BLaER1 treated with 17β-estradiol and CSF1 and Interleukin-3, amounts not matched to agents 10 nM and 100 nM (cell line): Measurements from ENCODE around the gene SRSF4.

Experiments
- H3K27ac ChIP-seq, 11 experiments: shearing (Covaris generic); formaldehyde crosslinking; 2 replicates each; pipeline ENCODE4 v1.8.1; 2022
- H3K27me3 ChIP-seq, 11 experiments: shearing (Covaris generic); formaldehyde crosslinking; 2 replicates each; pipeline ENCODE4 v1.8.1; 2022
- H3K36me3 ChIP-seq, 11 experiments: shearing (Covaris generic); formaldehyde crosslinking; 2 replicates each; pipeline ENCODE4 v1.8.1; 2022
- H3K4me1 ChIP-seq, 10 experiments: shearing (Covaris generic); formaldehyde crosslinking; 2 replicates each; pipeline ENCODE4 v1.8.1; 2022
- H3K4me2 ChIP-seq, 11 experiments: shearing (Covaris generic); formaldehyde crosslinking; 2 replicates each; pipeline ENCODE4 v1.8.1; 2022
- H3K4me3 ChIP-seq, 10 experiments: shearing (Covaris generic); formaldehyde crosslinking; 2 replicates each; pipeline ENCODE4 v1.8.1; 2022
- H3K9ac ChIP-seq, 11 experiments: shearing (Covaris generic); formaldehyde crosslinking; 2 replicates each; pipeline ENCODE4 v1.8.1; 2022
- H3K9me3 ChIP-seq, 11 experiments: shearing (Covaris generic); formaldehyde crosslinking; replicated peaks in 1 of 11; 2 replicates each; pipeline ENCODE4 v1.8.1; 2022
- H4K20me1 ChIP-seq, 11 experiments: shearing (Covaris generic); formaldehyde crosslinking; 2 replicates each; pipeline ENCODE4 v1.8.1; 2022
- Cebpa-rat ChIP-seq, 11 experiments: shearing (Covaris generic); IDR thresholded peaks; 2 replicates each; pipeline ENCODE4 v1.8.1; 2022

Gene SRSF4

GRCh38 chr1:29202584-29203340 lies 21.1 kb upstream of the SRSF4 start:
- H3K36me3 ChIP-seq, result peaks cover 52 to 94% (median 82%) of the 10 kb centered on the region in 11 experiments
- TF ChIP-seq Cebpa-rat (IDR thresholded peaks at IDR 0.05), result no peak
- peak overlapping the region in 9 of 11 experiments; percentile 14 to 84 (median 66); a peak in 14 of 22 replicates for H3K4me2 ChIP-seq
- peak overlapping the region in 10 of 11 experiments; percentile 12 to 67 (median 44); a peak in 12 of 22 replicates for H3K9ac ChIP-seq
- peak overlapping the region in 10 of 11 experiments; percentile 1 to 87 (median 66); a peak in 18 of 22 replicates for H3K27ac ChIP-seq
- H3K9me3 ChIP-seq, result no peaks in the 10 kb centered on the region
- H3K4me1 ChIP-seq, result peaks cover 9 to 24% (median 13%) of the 10 kb centered on the region in 10 experiments; a peak in 18 of 20 replicates
- no peaks in the 10 kb centered on the region for H3K27me3 ChIP-seq
- H3K4me3 ChIP-seq, result no peak overlapping the region
- peaks cover 0 to 12% (median 4%) of the 10 kb centered on the region in 11 experiments; a peak in 7 of 22 replicates for H4K20me1 ChIP-seq

GRCh38 chr1:29202053-29202452 lies 20.4 kb upstream of the SRSF4 start:
- Histone ChIP-seq H3K27ac (peak overlapping the region in 10 of 11 experiments; percentile 1 to 87 (median 66); a peak in 16 of 22 replicates), H3K4me1 (peaks cover 9 to 24% (median 13%) of the 10 kb centered on the region in 10 experiments; a peak in 18 of 20 replicates), H3K4me3 (no peak overlapping the region), H3K9ac (peak overlapping the region; percentile 12 to 67 (median 43); a peak in 14 of 22 replicates), H3K27me3 (no peaks in the 10 kb centered on the region), H3K36me3 (peaks cover 54 to 97% (median 82%) of the 10 kb centered on the region in 11 experiments), H3K4me2 (peak overlapping the region in 8 of 11 experiments; percentile 28 to 84 (median 68); a peak in 14 of 22 replicates), H3K9me3 (no peaks in the 10 kb centered on the region), H4K20me1 (peaks cover 0 to 10% (median 4%) of the 10 kb centered on the region in 11 experiments; a peak in 7 of 22 replicates)
- no peak for TF ChIP-seq Cebpa-rat (IDR thresholded peaks at IDR 0.05)

- no peaks in the 10 kb centered on the region for H3K9me3 ChIP-seq
- H3K4me3 ChIP-seq, result no peak overlapping the region
- peak overlapping the region; percentile 12 to 67 (median 43); a peak in 13 of 22 replicates for H3K9ac ChIP-seq
- peaks cover 51 to 95% (median 79%) of the 10 kb centered on the region in 11 experiments for H3K36me3 ChIP-seq
- peak overlapping the region in 9 of 11 experiments; percentile 34 to 87 (median 69); a peak in 14 of 22 replicates for H3K27ac ChIP-seq
- TF ChIP-seq Cebpa-rat (IDR thresholded peaks at IDR 0.05), result no peak
- H4K20me1 ChIP-seq, result peaks cover 0 to 10% (median 4%) of the 10 kb centered on the region in 11 experiments; a peak in 7 of 22 replicates
- H3K4me2 ChIP-seq, result peak overlapping the region in 6 of 11 experiments; percentile 37 to 84 (median 70); a peak in 11 of 22 replicates
- H3K4me1 ChIP-seq, result peaks cover 9 to 24% (median 14%) of the 10 kb centered on the region in 10 experiments; a peak in 18 of 20 replicates
- no peaks in the 10 kb centered on the region for H3K27me3 ChIP-seq
Observed at GRCh38 chr1:29201595-29202051, 19.9 kb upstream of the SRSF4 start.

- no peak overlapping the region for H3K4me3 ChIP-seq
- no peak for TF ChIP-seq Cebpa-rat (IDR thresholded peaks at IDR 0.05)
- H3K27ac ChIP-seq, result peak overlapping the region in 6 of 11 experiments; percentile 34 to 87 (median 74); a peak in 7 of 22 replicates
- H3K4me1 ChIP-seq, result peaks cover 13 to 27% (median 19%) of the 10 kb centered on the region in 10 experiments; a peak in 19 of 20 replicates
- no peaks in the 10 kb centered on the region for H3K9me3 ChIP-seq
- H3K9ac ChIP-seq, result peak overlapping the region in 7 of 11 experiments; percentile 28 to 67 (median 44); a peak in 6 of 22 replicates
- H3K4me2 ChIP-seq, result peak overlapping the region in 5 of 11 experiments; percentile 29 to 84 (median 69); a peak in 8 of 22 replicates
- H3K36me3 ChIP-seq, result peaks cover 45 to 95% (median 73%) of the 10 kb centered on the region in 11 experiments
- H4K20me1 ChIP-seq, result peaks cover 0 to 10% (median 4%) of the 10 kb centered on the region in 11 experiments; a peak in 6 of 22 replicates
- no peaks in the 10 kb centered on the region for H3K27me3 ChIP-seq
Observed at GRCh38 chr1:29200906-29201594, 19.4 kb upstream of the SRSF4 start.

- H4K20me1 ChIP-seq, result peaks cover 0 to 4% (median under 1%) of the 10 kb centered on the region in 11 experiments; a peak in 6 of 22 replicates
- no peaks in the 10 kb centered on the region for H3K9me3 ChIP-seq
- TF ChIP-seq Cebpa-rat (IDR thresholded peaks at IDR 0.05), result no peak
- no peak overlapping the region for H3K4me2 ChIP-seq
- no peak overlapping the region for H3K27ac ChIP-seq
- H3K27me3 ChIP-seq, result no peaks in the 10 kb centered on the region
- H3K4me1 ChIP-seq, result peaks cover 30 to 52% (median 38%) of the 10 kb centered on the region in 10 experiments
- H3K36me3 ChIP-seq, result peaks cover 33 to 95% (median 72%) of the 10 kb centered on the region in 11 experiments
- no peak overlapping the region for H3K4me3 ChIP-seq
- no peak overlapping the region for H3K9ac ChIP-seq
Observed at GRCh38 chr1:29197993-29198392, 16.3 kb upstream of the SRSF4 start.

DNA sequence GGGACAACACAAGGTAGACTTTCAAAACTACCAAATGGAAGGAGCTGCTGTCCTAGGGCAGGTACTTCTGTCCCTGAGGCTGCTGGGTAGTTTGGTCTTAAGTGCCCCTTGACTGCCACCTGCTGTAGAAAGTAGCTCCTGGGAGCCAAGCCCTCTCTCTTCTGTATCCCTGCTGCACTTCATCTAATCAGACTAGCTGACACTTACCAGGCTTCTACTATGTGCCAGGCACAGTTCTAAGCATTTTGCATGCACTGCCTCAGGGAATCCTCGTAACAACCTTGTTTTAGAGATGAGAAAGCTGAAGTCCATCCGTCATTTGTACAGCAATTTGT lies 15.9 kb upstream of the SRSF4 start:
- Histone ChIP-seq H3K27me3 (no peaks in the 10 kb centered on the region), H3K4me3 (no peak overlapping the region), H3K9me3 (no peaks in the 10 kb centered on the region), H4K20me1 (peaks cover 0 to 3% (median 0%) of the 10 kb centered on the region in 11 experiments; a peak in 1 of 22 replicates), H3K9ac (no peak overlapping the region), H3K4me2 (no peak overlapping the region), H3K4me1 (peaks cover 29 to 50% (median 36%) of the 10 kb centered on the region in 10 experiments), H3K27ac (no peak overlapping the region), H3K36me3 (peaks cover 33 to 98% (median 74%) of the 10 kb centered on the region in 11 experiments)
- no peak for TF ChIP-seq Cebpa-rat (IDR thresholded peaks at IDR 0.05)

GRCh38 chr1:29196863-29197589 lies 15.3 kb upstream of the SRSF4 start:
- no peak for TF ChIP-seq Cebpa-rat (IDR thresholded peaks at IDR 0.05)
- Histone ChIP-seq H3K4me1 (peaks cover 23 to 45% (median 31%) of the 10 kb centered on the region in 10 experiments), H3K9me3 (no peaks in the 10 kb centered on the region), H3K27me3 (no peaks in the 10 kb centered on the region), H4K20me1 (no peaks in the 10 kb centered on the region; a peak in 1 of 22 replicates), H3K4me3 (no peak overlapping the region), H3K27ac (no peak overlapping the region), H3K9ac (no peak overlapping the region), H3K4me2 (no peak overlapping the region; a peak in 1 of 22 replicates), H3K36me3 (peaks cover 33 to 100% (median 75%) of the 10 kb centered on the region in 11 experiments)

- Histone ChIP-seq H3K9me3 (0 out of 22 replicates have a peak, but pooled peaks cover 0 to 2% (median 0%) of the 10 kb centered on the region in 11 experiments), H3K4me2 (peak overlapping the region in 9 of 11 experiments; percentile 22 to 63 (median 44); a peak in 19 of 22 replicates), H3K27ac (no peak overlapping the region), H3K36me3 (peaks cover 33 to 100% (median 69%) of the 10 kb centered on the region in 11 experiments), H3K4me1 (peaks cover 12 to 33% (median 27%) of the 10 kb centered on the region in 10 experiments), H3K9ac (peak overlapping the region in 1 of 11 experiments; percentile 6; a peak in 1 of 22 replicates), H3K4me3 (no peak overlapping the region), H4K20me1 (no peaks in the 10 kb centered on the region; a peak in 1 of 22 replicates), H3K27me3 (no peaks in the 10 kb centered on the region)
- no peak for TF ChIP-seq Cebpa-rat (IDR thresholded peaks at IDR 0.05)
Observed at GRCh38 chr1:29195881-29196291, 14.2 kb upstream of the SRSF4 start.
